Stimulated activated naive CD4-positive, alpha-beta T cell treated with Interleukin-2 at 50 U/mL for 16 hours (primary cell): ENCODE measurements around the gene BMAL1.
A peak's percentile ranks its signal among the peaks of the same experiment; 100 is the strongest.

Source experiments
- DNase-seq: peaks from one replicate; lab custom pipeline; 2025; lab: John Stamatoyannopoulos, UW

The BMAL1 gene

GRCh38 chr11:13317293-13318080 lies 39.9 kb downstream of the BMAL1 start:
- no peak for DNase-seq

- no peak for DNase-seq
Observed at GRCh38 chr11:13318498-13319295, 41.1 kb downstream of the BMAL1 start.

- no peak for DNase-seq
Observed at GRCh38 chr11:13320688-13321087, 43.1 kb downstream of the BMAL1 start.

GRCh38 chr11:13321431-13321830 lies 43.8 kb downstream of the BMAL1 start:
- DNase-seq = no peak

GRCh38 chr11:13324141-13324540 lies 46.6 kb downstream of the BMAL1 start:
- DNase-seq = no peak

- DNase-seq = no peak
Observed at GRCh38 chr11:13324709-13325108, 47.1 kb downstream of the BMAL1 start.

GRCh38 chr11:13327421-13327820 lies 49.8 kb downstream of the BMAL1 start:
- no peak for DNase-seq

GRCh38 chr11:13328286-13328685 lies 50.7 kb downstream of the BMAL1 start:
- no peak for DNase-seq

- DNase-seq = no peak
Observed at GRCh38 chr11:13329670-13330356, 52.2 kb downstream of the BMAL1 start.

- DNase-seq = no peak
Observed at GRCh38 chr11:13332124-13332523, 54.5 kb downstream of the BMAL1 start.

- DNase-seq = no peak
Observed at GRCh38 chr11:13333456-13333957, 55.9 kb downstream of the BMAL1 start.

- DNase-seq = no peak
Observed at GRCh38 chr11:13334034-13334786, 56.6 kb downstream of the BMAL1 start.

- DNase-seq = peak; percentile 59
Observed at GRCh38 chr11:13335319-13335718, 57.7 kb downstream of the BMAL1 start.

- DNase-seq = no peak
Observed at GRCh38 chr11:13336246-13336878, 58.8 kb downstream of the BMAL1 start.

- no peak for DNase-seq
Observed at GRCh38 chr11:13338019-13338426, 60.4 kb downstream of the BMAL1 start.

GRCh38 chr11:13338427-13339069 lies 61.0 kb downstream of the BMAL1 start:
- DNase-seq = peak; percentile 18

GRCh38 chr11:13339195-13340153 lies 61.9 kb downstream of the BMAL1 start:
- DNase-seq = no peak

GRCh38 chr11:13341026-13341425 lies 63.4 kb downstream of the BMAL1 start:
- no peak for DNase-seq

- DNase-seq = no peak
Observed at GRCh38 chr11:13343067-13343466, 65.5 kb downstream of the BMAL1 start.
